Inferior parietal cortex (tissue), 1 donor: ENCODE data around the gene SSH2.
"Not testable (repeated sequence)": the region's sequence is repeated elsewhere in the genome, so short reads cannot be mapped to it uniquely, and the experiment has no call there.

Experiments used
- DNase-seq: peaks from one replicate; pipeline ENCODE4 v3.0.0-alpha.2; 2016; ENCODE audit errors: extremely low spot score

Gene SSH2

GRCh38 chr17:29929533-29930408 lies at the start of gene SSH2:
TSS of gene SSH2 (minus strand) at chr17:29930228. CDS start at chr17:29930000, 228 bp downstream.
- DNase-seq, result peak; percentile 92

- peak; percentile 20 for DNase-seq
Measured at GRCh38 chr17:29977836-29978235, 47.8 kb upstream of the SSH2 start.

- no peak for DNase-seq
Measured at GRCh38 chr17:29973005-29973404, 43.0 kb upstream of the SSH2 start.

GRCh38 chr17:29972277-29972676 lies 42.2 kb upstream of the SSH2 start:
- DNase-seq, result no peak

- no peak for DNase-seq
Measured at GRCh38 chr17:29968271-29968670, 38.2 kb upstream of the SSH2 start.

GRCh38 chr17:29962656-29963055 lies 32.6 kb upstream of the SSH2 start:
- DNase-seq, result no peak

GRCh38 chr17:29959658-29960337 lies 29.8 kb upstream of the SSH2 start:
- no peak for DNase-seq

- no peak for DNase-seq
Measured at GRCh38 chr17:29958947-29959657, 29.1 kb upstream of the SSH2 start.

GRCh38 chr17:29957488-29957887 lies 27.5 kb upstream of the SSH2 start:
- DNase-seq, result not testable (repeated sequence)

- no peak for DNase-seq
Measured at GRCh38 chr17:29956225-29956624, 26.2 kb upstream of the SSH2 start.

- no peak for DNase-seq
Measured at GRCh38 chr17:29954405-29954804, 24.4 kb upstream of the SSH2 start.

GRCh38 chr17:29949696-29950095 lies 19.7 kb upstream of the SSH2 start:
- DNase-seq, result no peak

- peak; percentile 2 for DNase-seq
Measured at GRCh38 chr17:29948448-29949215, 18.6 kb upstream of the SSH2 start.

- DNase-seq, result no peak
Measured at GRCh38 chr17:29945281-29945680, 15.3 kb upstream of the SSH2 start.

GRCh38 chr17:29941334-29941733 lies 11.3 kb upstream of the SSH2 start, which contains the start of gene EFCAB5:
TSS of gene EFCAB5 (plus strand) at chr17:29941634. CDS start at chr17:29941797, 163 bp downstream.
- DNase-seq, result no peak

- no peak for DNase-seq
Measured at GRCh38 chr17:29936724-29937123, 6.7 kb upstream of the SSH2 start.

GRCh38 chr17:29935909-29936308 lies 5.9 kb upstream of the SSH2 start:
- DNase-seq, result not testable (repeated sequence)

- DNase-seq, result peak; percentile 48
Measured at GRCh38 chr17:29933379-29933778, 3.4 kb upstream of the SSH2 start.

- DNase-seq, result peak; percentile 90
Measured at GRCh38 chr17:29931231-29931932, 1.4 kb upstream of the SSH2 start.

GRCh38 chr17:29930409-29931010 lies 482 bp upstream of the SSH2 start:
- DNase-seq, result peak; percentile 61
